Prostate gland (tissue), 2 donors: ENCODE data around the gene C12orf56. TPM values are rescaled to one million over a fixed set of nuclear protein-coding genes. Genes with fewer than 3 reads are reported as not detected.

Source experiments
- DNase-seq: peaks from one replicate; pipeline ENCODE4 v3.0.0-alpha.2; 2019; ENCODE audit warnings: low spot score
- H3K27ac ChIP-seq, 2 donors: fragments of 200-600 bp; sonication (generic); 2 replicates each; pipeline ENCODE4 v1.5.1; 2017 to 2019
- H3K27me3 ChIP-seq: fragments of 200-600 bp; sonication (generic); replicated peaks from 2 replicates; pipeline ENCODE4 v1.5.1; 2019; ENCODE audit not compliant: insufficient read depth
- H3K36me3 ChIP-seq, 2 donors: fragments of 200-600 bp; sonication (generic); 1 replicate in 1 of 2; 2 replicates in 1 of 2; pipeline versions ENCODE4 v1.5.1 to v1.8.1; 2017 to 2019
- H3K4me1 ChIP-seq: fragments of 200-600 bp; sonication (generic); replicated peaks from 2 replicates; pipeline ENCODE4 v1.5.1; 2019
- H3K4me3 ChIP-seq, 2 donors: fragments of 200-600 bp; sonication (generic); 2 replicates each; pipeline ENCODE4 v1.5.1; 2017 to 2019
- H3K9me3 ChIP-seq: fragments of 200-600 bp; sonication (generic); 2 replicates; pipeline ENCODE4 v1.5.1; 2017
- POLR2A ChIP-seq: fragments of 450-650 bp; IDR thresholded peaks from one replicate; pipeline ENCODE4 v1.6.1; 2016; ENCODE audit warnings: antibody characterized with exemption, mild to moderate bottlenecking
- POLR2AphosphoS5 ChIP-seq: sonication (generic); formaldehyde crosslinking; IDR thresholded peaks from one replicate; pipeline ENCODE4 v1.6.1; 2017; ENCODE audit warnings: antibody characterized with exemption
- WGBS: methylation state at CpG from one replicate; pipeline ENCODE4 v1.1.5; 2018; 5-methylcytosine and 5-hydroxymethylcytosine counted together
- intact Hi-C: fragments of 100-400 bp; cut with DNase I; formaldehyde crosslinking; loops from one replicate; pipeline ENCODE4 v1.14.2; 2022
- total RNA-seq, 2 donors: library from RNA; depleted of rRNA; stranded (reverse); fragments of >200 nt; gene quantifications; one replicate each; pipeline ENCODE4 v1.1.0, GENCODE V29; 2016
- TF ChIP-seq, protein P1 (sequence below), 4 experiments: fragments of 200-600 bp in 2 of 4; fragments of 450-650 bp in 2 of 4; sonication (generic) in 2 of 4; IDR thresholded peaks; 1 replicate in 3 of 4; 2 replicates in 1 of 4; pipeline ENCODE4 v1.5.1; 2016 to 2019; ENCODE audit warnings: antibody characterized with exemption in 4 of 4, mild to moderate bottlenecking in 2 of 4, moderate library complexity in 2 of 4

Gene C12orf56, protein sequence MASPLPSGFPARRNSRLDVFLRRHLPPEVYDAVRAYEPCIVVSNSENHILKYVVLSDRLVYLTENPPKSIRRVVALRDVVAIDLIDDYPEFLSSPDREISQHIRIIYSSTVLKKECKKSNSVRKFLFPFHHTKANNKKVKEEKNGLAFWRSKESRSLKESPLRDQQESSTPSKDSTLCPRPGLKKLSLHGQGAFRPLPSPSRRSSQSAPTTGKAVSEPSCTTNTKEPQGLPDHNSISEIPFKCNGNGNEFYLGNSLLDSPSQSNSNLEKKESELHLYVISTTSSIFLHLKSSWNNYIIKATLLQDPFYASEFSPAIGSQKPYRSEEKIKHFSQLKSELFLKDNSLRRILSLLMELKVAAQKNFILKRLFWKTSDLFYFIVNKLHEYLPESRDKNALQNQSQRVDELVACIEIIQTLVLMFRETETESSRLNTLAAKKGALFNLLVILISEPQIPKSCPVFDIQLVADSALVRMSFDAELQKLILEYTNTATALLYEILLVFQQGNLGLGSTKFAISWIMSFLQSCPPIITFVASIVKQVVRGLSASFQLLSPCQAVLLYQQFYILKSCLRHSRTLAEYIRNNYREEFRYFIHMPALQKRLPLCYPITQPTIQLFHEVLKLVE
- total RNA-seq, result 1 to 10 TPM in 1 of 2 donors, under 1 TPM in 1; 0.91 to 2.1 TPM

DNA sequence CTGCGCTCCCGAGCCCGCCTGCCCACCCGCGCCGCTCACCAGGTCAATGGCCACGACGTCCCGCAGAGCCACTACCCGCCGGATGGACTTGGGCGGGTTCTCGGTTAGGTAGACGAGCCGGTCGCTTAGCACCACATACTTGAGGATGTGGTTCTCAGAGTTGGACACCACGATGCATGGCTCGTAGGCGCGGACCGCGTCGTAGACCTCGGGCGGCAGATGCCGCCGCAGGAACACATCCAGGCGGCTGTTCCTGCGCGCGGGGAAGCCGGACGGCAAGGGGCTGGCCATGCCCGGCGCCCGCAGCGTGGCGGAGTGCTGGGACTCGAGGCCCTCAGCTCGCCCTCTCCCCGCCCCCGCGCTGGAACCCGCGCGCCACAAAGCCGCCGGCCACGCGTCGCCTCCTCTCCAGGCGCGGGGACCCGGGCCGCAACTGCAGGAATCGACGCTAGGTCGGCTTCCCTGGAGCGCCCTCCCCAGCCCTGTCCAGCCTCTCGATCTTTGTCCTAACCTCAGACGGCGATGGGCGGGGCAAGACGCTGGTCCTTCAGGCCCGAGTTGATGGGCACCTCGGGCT lies at the start of gene C12orf56:
Gene C12orf56 (minus strand): TSS at position 484 of the 577 bp plus-strand sequence. CDS start 193 bp downstream, at position 291.
- Histone ChIP-seq H3K27ac (no peak within 1 kb of the TSS), H3K27me3 (no peaks in the 10 kb centered on the region), H3K4me1 (no peaks in the 10 kb centered on the region), H3K4me3 (peak within 1 kb of the TSS; percentile 18 to 29), H3K36me3 (no peaks in the 10 kb centered on the region), H3K9me3 (no peaks in the 10 kb centered on the region)
- WGBS, result 1% methylated on average over 42 of the region's 66 CpGs
- DNase-seq, result no peak
- TF ChIP-seq POLR2AphosphoS5 (no peak), POLR2A (no peak)
- TF ChIP-seq, protein P1, sequence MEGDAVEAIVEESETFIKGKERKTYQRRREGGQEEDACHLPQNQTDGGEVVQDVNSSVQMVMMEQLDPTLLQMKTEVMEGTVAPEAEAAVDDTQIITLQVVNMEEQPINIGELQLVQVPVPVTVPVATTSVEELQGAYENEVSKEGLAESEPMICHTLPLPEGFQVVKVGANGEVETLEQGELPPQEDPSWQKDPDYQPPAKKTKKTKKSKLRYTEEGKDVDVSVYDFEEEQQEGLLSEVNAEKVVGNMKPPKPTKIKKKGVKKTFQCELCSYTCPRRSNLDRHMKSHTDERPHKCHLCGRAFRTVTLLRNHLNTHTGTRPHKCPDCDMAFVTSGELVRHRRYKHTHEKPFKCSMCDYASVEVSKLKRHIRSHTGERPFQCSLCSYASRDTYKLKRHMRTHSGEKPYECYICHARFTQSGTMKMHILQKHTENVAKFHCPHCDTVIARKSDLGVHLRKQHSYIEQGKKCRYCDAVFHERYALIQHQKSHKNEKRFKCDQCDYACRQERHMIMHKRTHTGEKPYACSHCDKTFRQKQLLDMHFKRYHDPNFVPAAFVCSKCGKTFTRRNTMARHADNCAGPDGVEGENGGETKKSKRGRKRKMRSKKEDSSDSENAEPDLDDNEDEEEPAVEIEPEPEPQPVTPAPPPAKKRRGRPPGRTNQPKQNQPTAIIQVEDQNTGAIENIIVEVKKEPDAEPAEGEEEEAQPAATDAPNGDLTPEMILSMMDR (IDR thresholded peaks at IDR 0.05), result no peak
- intact Hi-C loops, result no loop called here

DNA sequence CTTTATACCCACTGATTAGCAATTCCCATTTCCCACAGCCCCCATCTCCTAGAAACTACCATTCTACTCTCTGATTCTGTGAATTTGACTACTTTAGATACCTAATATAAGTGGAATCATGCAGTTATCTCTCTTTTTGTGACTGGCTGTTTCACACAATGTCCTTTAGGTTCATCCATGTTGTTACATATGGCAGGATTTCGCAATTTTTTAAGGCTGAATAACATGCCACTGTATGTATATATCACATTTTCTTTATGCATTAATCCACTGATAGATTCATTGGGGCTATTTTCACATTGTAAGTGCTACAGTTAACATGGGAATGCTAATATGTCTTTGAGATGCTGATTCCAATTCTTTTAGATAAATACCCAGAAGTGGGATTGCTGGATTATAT lies 49.5 kb upstream of the C12orf56 start:
- H3K4me1 ChIP-seq, result peaks cover 6% of the 10 kb centered on the region
- no peaks in the 10 kb centered on the region for H3K27me3 ChIP-seq
- WGBS, result 97% methylated on average over 1 of the region's 1 CpG
- intact Hi-C loops, result no loop called here
- TF ChIP-seq POLR2AphosphoS5 (no peak), POLR2A (no peak)
- TF ChIP-seq, protein P1 (IDR thresholded peaks at IDR 0.05), result no peak
- H3K36me3 ChIP-seq, result peaks cover 0 to 5% of the 10 kb centered on the region in 2 donors
- no peak overlapping the region for H3K27ac ChIP-seq
- no peaks in the 10 kb centered on the region for H3K9me3 ChIP-seq
- no peak overlapping the region for H3K4me3 ChIP-seq
- no peak for DNase-seq

DNA sequence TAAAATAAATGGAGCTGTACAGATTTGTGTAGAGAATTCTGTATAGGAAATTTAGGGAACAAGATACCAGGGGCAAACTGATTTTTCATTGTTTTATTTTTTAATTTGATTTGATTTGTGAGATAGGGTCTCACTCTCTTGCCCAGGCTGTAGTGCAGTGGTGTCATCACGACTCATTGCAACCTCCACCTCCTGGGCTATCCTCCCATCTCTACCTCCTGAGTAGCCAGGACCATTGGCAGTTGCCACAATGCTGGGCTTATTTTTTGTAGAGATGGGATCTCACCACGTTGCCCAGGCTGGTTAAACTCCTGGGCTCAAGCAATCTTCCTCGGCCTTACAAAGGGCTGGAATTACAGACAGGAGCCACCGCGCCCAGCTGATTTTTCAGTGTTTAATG lies 43.4 kb upstream of the C12orf56 start:
- 92% methylated on average over 5 of the region's 5 CpGs for WGBS
- no peaks in the 10 kb centered on the region for H3K9me3 ChIP-seq
- intact Hi-C loops, result no loop called here
- no peak overlapping the region for H3K27ac ChIP-seq
- peaks cover 6% of the 10 kb centered on the region for H3K4me1 ChIP-seq
- peaks cover 0 to 8% of the 10 kb centered on the region in 2 donors for H3K36me3 ChIP-seq
- DNase-seq, result no peak
- H3K4me3 ChIP-seq, result no peak overlapping the region
- TF ChIP-seq POLR2A (no peak), POLR2AphosphoS5 (no peak)
- TF ChIP-seq, protein P1 (IDR thresholded peaks at IDR 0.05), result no peak
- H3K27me3 ChIP-seq, result no peaks in the 10 kb centered on the region

DNA sequence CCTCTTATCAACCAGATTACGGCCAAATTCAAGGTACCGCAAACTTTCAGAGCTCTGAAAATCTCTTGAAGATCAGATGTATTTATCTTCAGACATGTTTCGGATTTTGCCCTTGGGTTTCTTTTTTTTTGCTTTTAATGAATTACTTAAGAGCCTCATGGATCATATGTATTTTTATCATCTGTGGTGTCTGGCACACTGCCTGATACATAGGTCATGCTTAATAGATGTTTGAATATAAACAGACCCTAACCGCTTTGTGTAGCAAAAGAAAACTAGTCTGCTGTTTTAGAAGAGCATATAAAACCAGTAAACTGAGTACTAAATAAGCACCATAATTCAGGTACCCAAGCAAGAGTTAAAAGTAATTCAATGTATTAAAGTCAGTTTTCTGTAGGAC lies 41.2 kb upstream of the C12orf56 start:
- TF ChIP-seq POLR2A (no peak), POLR2AphosphoS5 (no peak)
- TF ChIP-seq, protein P1 (IDR thresholded peaks at IDR 0.05), result no peak
- WGBS, result 88% methylated on average over 4 of the region's 4 CpGs

More for the DNA sequence above, 41.2 kb upstream of the C12orf56 start:
- no peaks in the 10 kb centered on the region for H3K9me3 ChIP-seq
- no peaks in the 10 kb centered on the region for H3K27me3 ChIP-seq
- peaks cover 3% of the 10 kb centered on the region for H3K4me1 ChIP-seq
- peaks cover 0 to 5% of the 10 kb centered on the region in 2 donors for H3K36me3 ChIP-seq
- H3K27ac ChIP-seq, result peak overlapping the region in 1 of 2 donors; percentile 24
- intact Hi-C loops, result no loop called here
- no peak overlapping the region for H3K4me3 ChIP-seq
- DNase-seq, result no peak
